ENCODE measurements around the gene PCAT7. TPM values are rescaled to one million over a fixed set of nuclear protein-coding genes. Genes with fewer than 3 reads are reported as not detected.

Gene PCAT7
- total RNA-seq, 2 donors from 2014 or later = 0.78 TPM; not detected in 1

Small RNA genes within 50 kb of the gene (small RNA-seq; reads per million reads assigned to genes)
- gene RNU6-669P = not detected

Other genes with a start within 250 kb of the PCAT7 start
- gene NUTM2F, start 226.4 kb upstream of the PCAT7 start, total RNA-seq = not detected
- gene FBP2, start 38.7 kb downstream of the PCAT7 start, total RNA-seq = 1 to 10 TPM in 1 of 2 donors, under 1 TPM in 1; 0.66 to 3.1 TPM
- 10 to 100 TPM; 28.5 to 39.9 TPM for gene FBP1, start 84.4 kb downstream of the PCAT7 start, total RNA-seq
- 100 to 1,000 TPM in 1 of 2 donors, 10 to 100 TPM in 1; 81.5 to 224 TPM for gene AOPEP, start 171.6 kb downstream of the PCAT7 start, total RNA-seq

Measured in body of pancreas (tissue), 2 donors.